GM23338 (cell line): ENCODE measurements around the gene TMEM218. TPM values are rescaled to one million over a fixed set of nuclear protein-coding genes. Genes with fewer than 3 reads are reported as not detected.

Experiments used
- ATAC-seq: fragments of 200-7000 bp; cut with Tn5 transposase; 3 replicates; pipeline ENCODE4 v1.9.1; 2020
- DNase-seq: peaks from one replicate; pipeline ENCODE4 v3.0.0-alpha.2; 2015; ENCODE audit warnings: low spot score
- H2AFZ ChIP-seq: fragments of 200-600 bp; sonication (generic); 2 replicates; pipeline ENCODE4 v1.8.0; 2016; ENCODE audit warnings: antibody characterized with exemption, mild to moderate bottlenecking, moderate library complexity
- H3F3A ChIP-seq: fragments of 200-600 bp; sonication (generic); replicated peaks from 2 replicates; pipeline ENCODE4 v1.8.0; 2017; ENCODE audit warnings: antibody characterized with exemption, mixed run types, low read depth
- H3K27ac ChIP-seq: fragments of 200-600 bp; sonication (generic); 2 replicates; pipeline ENCODE4 v1.6.1; 2016; ENCODE audit warnings: low read depth
- H3K27me3 ChIP-seq: fragments of 200-600 bp; sonication (generic); 2 replicates; pipeline ENCODE4 v1.8.0; 2016; ENCODE audit warnings: mild to moderate bottlenecking, mixed run types, moderate library complexity; ENCODE audit not compliant: insufficient read depth
- H3K36me3 ChIP-seq: fragments of 200-600 bp; sonication (generic); 2 replicates; pipeline ENCODE4 v1.8.0; 2016; ENCODE audit warnings: mild to moderate bottlenecking; ENCODE audit not compliant: insufficient read depth
- H3K4me1 ChIP-seq: fragments of 200-600 bp; sonication (generic); 2 replicates; pipeline ENCODE4 v1.8.0; 2016; ENCODE audit warnings: mild to moderate bottlenecking, moderate library complexity; ENCODE audit not compliant: insufficient read depth
- H3K4me2 ChIP-seq: fragments of 200-600 bp; sonication (generic); 2 replicates; pipeline ENCODE4 v1.7.1; 2017; ENCODE audit warnings: mixed run types
- H3K4me3 ChIP-seq: fragments of 200-600 bp; sonication (generic); 2 replicates; pipeline ENCODE4 v1.6.1; 2016; ENCODE audit warnings: mixed run types
- H3K79me2 ChIP-seq: fragments of 200-600 bp; sonication (generic); replicated peaks from 2 replicates; pipeline ENCODE4 v1.8.0; 2017; ENCODE audit warnings: mild to moderate bottlenecking; ENCODE audit not compliant: insufficient read depth
- H3K9me2 ChIP-seq: fragments of 200-600 bp; sonication (generic); 2 replicates; pipeline ENCODE4 v1.8.0; 2017; ENCODE audit not compliant: insufficient read depth
- H4K20me1 ChIP-seq: fragments of 200-600 bp; sonication (generic); replicated peaks from 2 replicates; pipeline ENCODE4 v1.8.0; 2017; ENCODE audit warnings: mild to moderate bottlenecking; ENCODE audit not compliant: insufficient read depth
- H3K27ac Mint-ChIP-seq: 2 replicates; pipeline ENCODE4 v1.8.0; 2020; ENCODE audit warnings: inconsistent platforms, mild to moderate bottlenecking, moderate library complexity, mixed read lengths
- H3K27me3 Mint-ChIP-seq: 3 replicates; pipeline ENCODE4 v1.8.0; 2022; ENCODE audit warnings: low read depth, mild to moderate bottlenecking, moderate library complexity, mixed read lengths, inconsistent platforms; ENCODE audit not compliant: insufficient read depth, poor library complexity
- H3K36me3 Mint-ChIP-seq: 3 replicates; pipeline ENCODE4 v1.8.0; 2021; ENCODE audit warnings: low read depth, mild to moderate bottlenecking, inconsistent platforms, moderate library complexity, mixed read lengths
- H3K4me1 Mint-ChIP-seq: 3 replicates; pipeline ENCODE4 v1.8.0; 2020; ENCODE audit warnings: mild to moderate bottlenecking, inconsistent platforms, mixed read lengths
- H3K4me3 Mint-ChIP-seq: 3 replicates; pipeline ENCODE4 v1.8.0; 2021; ENCODE audit warnings: moderate library complexity, mild to moderate bottlenecking, inconsistent platforms, mixed read lengths
- H3K9me3 Mint-ChIP-seq: 3 replicates; pipeline ENCODE4 v1.8.0; 2020; ENCODE audit warnings: moderate library complexity, mild to moderate bottlenecking, inconsistent platforms, mixed read lengths
- ETS1 ChIP-seq: IDR thresholded peaks from 2 replicates; pipeline ENCODE4 v1.6.1; 2016; ENCODE audit warnings: antibody characterized with exemption
- EZH2phosphoT487 ChIP-seq: fragments of 200-600 bp; sonication (generic); IDR thresholded peaks from one replicate; pipeline ENCODE4 v1.8.1; 2018; ENCODE audit warnings: antibody characterized with exemption; ENCODE audit not compliant: unreplicated experiment
- JUNB ChIP-seq: IDR thresholded peaks from one replicate; pipeline ENCODE4 v1.6.1; 2016; ENCODE audit warnings: antibody characterized with exemption; ENCODE audit not compliant: unreplicated experiment
- NANOG ChIP-seq: IDR thresholded peaks from 2 replicates; pipeline ENCODE4 v1.6.1; 2016; ENCODE audit warnings: antibody characterized with exemption, borderline replicate concordance
- POLR2AphosphoS5 ChIP-seq: IDR thresholded peaks from 2 replicates; pipeline ENCODE4 v1.6.1; 2016; ENCODE audit warnings: antibody characterized with exemption, low read depth
- ZNF331 ChIP-seq: fragments of 250-450 bp; sonication (Bioruptor Pico); IDR thresholded peaks from 2 replicates; pipeline ENCODE4 v1.5.0; 2020; ENCODE audit warnings: low read depth, mild to moderate bottlenecking, moderate library complexity
- polyA plus RNA-seq: library from polyadenylated mRNA; unstranded; fragments of >200 nt; fragmentation: Nextera tagmentation; extraction: Ambion mirVana; gene quantifications from 2 replicates; pipeline ENCODE4 v1.2.1, GENCODE V29; 2016
- total RNA-seq: library from RNA; depleted of rRNA; stranded (reverse); fragments of >200 nt; shearing (Covaris generic); gene quantifications from 2 replicates; pipeline ENCODE4 v1.2.3, GENCODE V29; 2014
- TF ChIP-seq, protein P1 (sequence below): fragments of 250-450 bp; sonication (Bioruptor Pico); IDR thresholded peaks from 2 replicates; pipeline ENCODE4 v1.5.0; 2020; ENCODE audit warnings: mild to moderate bottlenecking, moderate library complexity

Gene TMEM218
- total and polyA plus RNA-seq, 2 experiments from 2014 or later = 23.7 to 24.2 TPM

GRCh38 chr11:125146232-125146631 lies 34.8 kb upstream of the TMEM218 start:
- no peaks in the 10 kb centered on the region for H3K9me2 ChIP-seq
- DNase-seq = peak; percentile 79
- H3K36me3 ChIP-seq = no peaks in the 10 kb centered on the region; the same call in 1 of the 2 replicates
- H3K4me1 ChIP-seq = peaks cover 32% of the 10 kb centered on the region
- Mint-ChIP-seq H3K36me3 (no peaks in the 10 kb centered on the region), H3K9me3 (no peaks in the 10 kb centered on the region; the same call in 2 of the 3 replicates), H3K27me3 (peaks cover 35% of the 10 kb centered on the region), H3K4me1 (peaks cover 44% of the 10 kb centered on the region), H3K27ac (no peak overlapping the region), H3K4me3 (no peak overlapping the region)
- H3K27ac ChIP-seq = no peak overlapping the region
- ATAC-seq = peak; percentile 66
- no peaks in the 10 kb centered on the region for H3K79me2 ChIP-seq
- H3K4me3 ChIP-seq = no peak overlapping the region; the same call in 1 of the 2 replicates
- H4K20me1 ChIP-seq = no peaks in the 10 kb centered on the region
- no peak for TF ChIP-seq ETS1
- TF ChIP-seq POLR2AphosphoS5 = peak; percentile 38; the same call in 1 of the 2 replicates
- peak; percentile 85 for TF ChIP-seq NANOG
- H3K4me2 ChIP-seq = peak overlapping the region; percentile 41; the same call in 1 of the 2 replicates
- H2AFZ ChIP-seq = no peak overlapping the region
- peaks cover 74% of the 10 kb centered on the region for H3K27me3 ChIP-seq
- H3F3A ChIP-seq = no peaks in the 10 kb centered on the region

DNA sequence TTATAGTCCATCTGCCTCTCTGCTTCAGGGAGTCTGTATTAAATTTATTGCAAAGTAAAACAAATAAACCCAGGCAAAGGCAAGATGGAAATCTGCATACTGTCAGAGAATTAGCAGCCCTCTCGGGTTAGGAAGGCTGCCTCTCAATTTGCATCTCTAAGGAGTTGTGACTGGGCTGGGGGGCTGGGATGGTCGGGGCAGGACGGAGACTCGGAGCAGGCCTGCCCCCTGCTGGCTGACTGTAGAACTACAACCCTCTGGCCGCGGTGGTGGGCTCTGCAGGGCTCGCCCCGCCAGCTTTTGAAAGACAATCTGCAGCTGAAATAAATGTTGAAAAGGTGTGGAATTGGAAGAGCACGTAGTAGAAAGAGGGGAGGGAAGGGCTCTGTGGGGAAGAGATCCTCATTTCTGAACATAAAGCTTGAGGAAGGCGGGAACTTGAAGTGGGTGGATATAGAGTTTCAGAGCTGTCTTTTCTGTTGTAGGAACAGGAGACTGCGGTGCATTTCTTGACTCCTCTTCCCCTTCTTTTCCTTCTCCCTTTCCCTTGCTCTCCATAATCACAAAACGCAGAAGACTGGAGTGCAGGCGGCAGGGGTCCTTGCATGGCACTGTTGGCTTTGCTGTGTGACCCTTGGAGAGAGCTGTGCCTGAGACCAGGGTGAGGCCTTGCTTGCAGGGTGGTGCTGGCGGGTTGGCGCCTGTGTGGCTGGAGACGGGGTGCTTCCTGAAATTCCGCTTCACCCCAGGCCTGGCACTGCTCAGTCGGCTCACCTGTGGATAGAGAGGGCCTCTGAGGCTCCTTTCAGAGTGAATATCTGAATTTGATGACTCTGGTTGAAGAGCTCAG lies 30.5 kb upstream of the TMEM218 start:
- no peaks in the 10 kb centered on the region for H3K9me2 ChIP-seq
- Mint-ChIP-seq H3K27me3 (peaks cover 63% of the 10 kb centered on the region), H3K4me3 (peak overlapping the region; percentile 59), H3K27ac (no peak overlapping the region), H3K9me3 (no peaks in the 10 kb centered on the region), H3K4me1 (peaks cover 68% of the 10 kb centered on the region), H3K36me3 (no peaks in the 10 kb centered on the region)
- no peaks in the 10 kb centered on the region for H4K20me1 ChIP-seq
- no peaks in the 10 kb centered on the region for H3K79me2 ChIP-seq
- peak overlapping the region; percentile 65 for H3K4me2 ChIP-seq
- H3K36me3 ChIP-seq = no peaks in the 10 kb centered on the region; the same call in 1 of the 2 replicates
- ATAC-seq (peak; percentile 88), DNase-seq (peak; percentile 94)
- peak overlapping the region; percentile 2; the same call in 1 of the 2 replicates for H2AFZ ChIP-seq
- peaks cover 43% of the 10 kb centered on the region for H3K4me1 ChIP-seq
- H3K27ac ChIP-seq = no peak overlapping the region
- peaks cover 79% of the 10 kb centered on the region for H3K27me3 ChIP-seq
- peak overlapping the region; percentile 30 for H3K4me3 ChIP-seq
- H3F3A ChIP-seq = no peaks in the 10 kb centered on the region
- TF ChIP-seq ZNF331 (CRISPR knock-in tag) = no peak
- no peak for TF ChIP-seq EZH2phosphoT487
- no peak for TF ChIP-seq JUNB
- TF ChIP-seq, protein P1, sequence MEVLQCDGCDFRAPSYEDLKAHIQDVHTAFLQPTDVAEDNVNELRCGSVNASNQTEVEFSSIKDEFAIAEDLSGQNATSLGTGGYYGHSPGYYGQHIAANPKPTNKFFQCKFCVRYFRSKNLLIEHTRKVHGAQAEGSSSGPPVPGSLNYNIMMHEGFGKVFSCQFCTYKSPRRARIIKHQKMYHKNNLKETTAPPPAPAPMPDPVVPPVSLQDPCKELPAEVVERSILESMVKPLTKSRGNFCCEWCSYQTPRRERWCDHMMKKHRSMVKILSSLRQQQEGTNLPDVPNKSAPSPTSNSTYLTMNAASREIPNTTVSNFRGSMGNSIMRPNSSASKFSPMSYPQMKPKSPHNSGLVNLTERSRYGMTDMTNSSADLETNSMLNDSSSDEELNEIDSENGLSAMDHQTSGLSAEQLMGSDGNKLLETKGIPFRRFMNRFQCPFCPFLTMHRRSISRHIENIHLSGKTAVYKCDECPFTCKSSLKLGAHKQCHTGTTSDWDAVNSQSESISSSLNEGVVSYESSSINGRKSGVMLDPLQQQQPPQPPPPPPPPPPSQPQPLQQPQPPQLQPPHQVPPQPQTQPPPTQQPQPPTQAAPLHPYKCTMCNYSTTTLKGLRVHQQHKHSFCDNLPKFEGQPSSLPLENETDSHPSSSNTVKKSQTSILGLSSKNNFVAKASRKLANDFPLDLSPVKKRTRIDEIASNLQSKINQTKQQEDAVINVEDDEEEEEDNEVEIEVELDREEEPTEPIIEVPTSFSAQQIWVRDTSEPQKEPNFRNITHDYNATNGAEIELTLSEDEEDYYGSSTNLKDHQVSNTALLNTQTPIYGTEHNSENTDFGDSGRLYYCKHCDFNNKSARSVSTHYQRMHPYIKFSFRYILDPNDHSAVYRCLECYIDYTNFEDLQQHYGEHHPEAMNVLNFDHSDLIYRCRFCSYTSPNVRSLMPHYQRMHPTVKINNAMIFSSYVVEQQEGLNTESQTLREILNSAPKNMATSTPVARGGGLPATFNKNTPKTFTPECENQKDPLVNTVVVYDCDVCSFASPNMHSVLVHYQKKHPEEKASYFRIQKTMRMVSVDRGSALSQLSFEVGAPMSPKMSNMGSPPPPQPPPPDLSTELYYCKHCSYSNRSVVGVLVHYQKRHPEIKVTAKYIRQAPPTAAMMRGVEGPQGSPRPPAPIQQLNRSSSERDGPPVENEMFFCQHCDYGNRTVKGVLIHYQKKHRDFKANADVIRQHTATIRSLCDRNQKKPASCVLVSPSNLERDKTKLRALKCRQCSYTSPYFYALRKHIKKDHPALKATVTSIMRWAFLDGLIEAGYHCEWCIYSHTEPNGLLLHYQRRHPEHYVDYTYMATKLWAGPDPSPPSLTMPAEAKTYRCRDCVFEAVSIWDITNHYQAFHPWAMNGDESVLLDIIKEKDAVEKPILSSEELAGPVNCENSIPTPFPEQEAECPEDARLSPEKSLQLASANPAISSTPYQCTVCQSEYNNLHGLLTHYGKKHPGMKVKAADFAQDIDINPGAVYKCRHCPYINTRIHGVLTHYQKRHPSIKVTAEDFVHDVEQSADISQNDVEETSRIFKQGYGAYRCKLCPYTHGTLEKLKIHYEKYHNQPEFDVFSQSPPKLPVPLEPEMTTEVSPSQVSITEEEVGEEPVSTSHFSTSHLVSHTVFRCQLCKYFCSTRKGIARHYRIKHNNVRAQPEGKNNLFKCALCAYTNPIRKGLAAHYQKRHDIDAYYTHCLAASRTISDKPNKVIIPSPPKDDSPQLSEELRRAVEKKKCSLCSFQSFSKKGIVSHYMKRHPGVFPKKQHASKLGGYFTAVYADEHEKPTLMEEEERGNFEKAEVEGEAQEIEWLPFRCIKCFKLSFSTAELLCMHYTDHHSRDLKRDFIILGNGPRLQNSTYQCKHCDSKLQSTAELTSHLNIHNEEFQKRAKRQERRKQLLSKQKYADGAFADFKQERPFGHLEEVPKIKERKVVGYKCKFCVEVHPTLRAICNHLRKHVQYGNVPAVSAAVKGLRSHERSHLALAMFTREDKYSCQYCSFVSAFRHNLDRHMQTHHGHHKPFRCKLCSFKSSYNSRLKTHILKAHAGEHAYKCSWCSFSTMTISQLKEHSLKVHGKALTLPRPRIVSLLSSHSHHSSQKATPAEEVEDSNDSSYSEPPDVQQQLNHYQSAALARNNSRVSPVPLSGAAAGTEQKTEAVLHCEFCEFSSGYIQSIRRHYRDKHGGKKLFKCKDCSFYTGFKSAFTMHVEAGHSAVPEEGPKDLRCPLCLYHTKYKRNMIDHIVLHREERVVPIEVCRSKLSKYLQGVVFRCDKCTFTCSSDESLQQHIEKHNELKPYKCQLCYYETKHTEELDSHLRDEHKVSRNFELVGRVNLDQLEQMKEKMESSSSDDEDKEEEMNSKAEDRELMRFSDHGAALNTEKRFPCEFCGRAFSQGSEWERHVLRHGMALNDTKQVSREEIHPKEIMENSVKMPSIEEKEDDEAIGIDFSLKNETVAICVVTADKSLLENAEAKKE (CRISPR knock-in tag) = no peak
- no peak for TF ChIP-seq ETS1
